Measurements from ENCODE around the gene AMMECR1L.
"Not testable (repeated sequence)": the region's sequence is repeated elsewhere in the genome, so short reads cannot be mapped to it uniquely, and the experiment has no call there.

Gene AMMECR1L

DNA sequence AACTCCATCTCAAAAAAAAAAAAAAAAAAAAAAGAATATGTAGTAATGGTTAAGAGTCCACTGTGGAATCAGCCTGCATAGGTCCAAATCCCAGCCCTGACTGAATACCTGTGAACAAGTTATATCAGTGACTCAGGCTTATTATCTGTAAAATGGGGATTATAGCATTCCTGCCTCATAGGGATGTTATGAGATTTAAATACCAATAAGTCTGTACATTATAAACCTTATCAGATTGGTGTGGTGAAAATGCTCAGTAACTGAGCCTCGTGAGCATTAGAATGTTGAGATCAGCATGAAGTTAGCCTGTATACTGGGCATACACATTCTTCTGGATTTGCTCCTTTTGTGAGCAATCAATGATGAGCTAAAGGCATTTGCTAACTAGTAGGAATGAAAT, 3.0 kb upstream of the AMMECR1L start:
- Mint-ChIP-seq H3K4me1 (peaks cover 23% of the 10 kb centered on the region), H3K9me3 (no peaks in the 10 kb centered on the region), H3K4me3 (no peak overlapping the region), H3K36me3 (ENCODE audit: low read depth) (peaks cover 13% of the 10 kb centered on the region), H3K27me3 (ENCODE audit: low read depth, poor library complexity) (peaks cover 3% of the 10 kb centered on the region), H3K27ac (no peak overlapping the region)
- no peak for DNase-seq
- TF ChIP-seq, protein P1, sequence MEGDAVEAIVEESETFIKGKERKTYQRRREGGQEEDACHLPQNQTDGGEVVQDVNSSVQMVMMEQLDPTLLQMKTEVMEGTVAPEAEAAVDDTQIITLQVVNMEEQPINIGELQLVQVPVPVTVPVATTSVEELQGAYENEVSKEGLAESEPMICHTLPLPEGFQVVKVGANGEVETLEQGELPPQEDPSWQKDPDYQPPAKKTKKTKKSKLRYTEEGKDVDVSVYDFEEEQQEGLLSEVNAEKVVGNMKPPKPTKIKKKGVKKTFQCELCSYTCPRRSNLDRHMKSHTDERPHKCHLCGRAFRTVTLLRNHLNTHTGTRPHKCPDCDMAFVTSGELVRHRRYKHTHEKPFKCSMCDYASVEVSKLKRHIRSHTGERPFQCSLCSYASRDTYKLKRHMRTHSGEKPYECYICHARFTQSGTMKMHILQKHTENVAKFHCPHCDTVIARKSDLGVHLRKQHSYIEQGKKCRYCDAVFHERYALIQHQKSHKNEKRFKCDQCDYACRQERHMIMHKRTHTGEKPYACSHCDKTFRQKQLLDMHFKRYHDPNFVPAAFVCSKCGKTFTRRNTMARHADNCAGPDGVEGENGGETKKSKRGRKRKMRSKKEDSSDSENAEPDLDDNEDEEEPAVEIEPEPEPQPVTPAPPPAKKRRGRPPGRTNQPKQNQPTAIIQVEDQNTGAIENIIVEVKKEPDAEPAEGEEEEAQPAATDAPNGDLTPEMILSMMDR (IDR thresholded peaks at IDR 0.05) = no peak

DNA sequence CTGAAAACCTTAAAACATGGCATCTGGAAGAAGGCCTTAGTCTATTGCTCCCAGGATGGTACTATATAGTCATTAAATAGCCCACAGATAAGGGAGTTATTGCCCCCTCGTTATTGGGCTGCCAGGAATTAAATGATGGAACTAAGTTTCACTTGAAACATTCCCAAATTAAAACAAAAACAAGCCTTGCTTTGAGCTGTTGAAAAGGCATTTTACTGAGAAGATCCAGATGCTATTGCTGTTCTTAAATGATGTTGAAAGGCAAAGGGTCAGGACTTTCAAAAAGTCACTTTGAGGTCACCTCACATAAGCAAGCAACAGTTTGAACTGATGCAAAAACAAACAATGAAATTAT, 2.0 kb upstream of the AMMECR1L start:
- peak overlapping the region; percentile 90 for H3K4me3 Mint-ChIP-seq
- H3K4me1 Mint-ChIP-seq = peaks cover 30% of the 10 kb centered on the region
- H3K27me3 Mint-ChIP-seq (ENCODE audit: low read depth, poor library complexity) = no peaks in the 10 kb centered on the region
- H3K36me3 Mint-ChIP-seq (ENCODE audit: low read depth) = peaks cover 17% of the 10 kb centered on the region
- no peak overlapping the region for H3K27ac Mint-ChIP-seq
- H3K9me3 Mint-ChIP-seq = no peaks in the 10 kb centered on the region
- DNase-seq = no peak
- TF ChIP-seq, protein P1 (IDR thresholded peaks at IDR 0.05) = no peak

DNA sequence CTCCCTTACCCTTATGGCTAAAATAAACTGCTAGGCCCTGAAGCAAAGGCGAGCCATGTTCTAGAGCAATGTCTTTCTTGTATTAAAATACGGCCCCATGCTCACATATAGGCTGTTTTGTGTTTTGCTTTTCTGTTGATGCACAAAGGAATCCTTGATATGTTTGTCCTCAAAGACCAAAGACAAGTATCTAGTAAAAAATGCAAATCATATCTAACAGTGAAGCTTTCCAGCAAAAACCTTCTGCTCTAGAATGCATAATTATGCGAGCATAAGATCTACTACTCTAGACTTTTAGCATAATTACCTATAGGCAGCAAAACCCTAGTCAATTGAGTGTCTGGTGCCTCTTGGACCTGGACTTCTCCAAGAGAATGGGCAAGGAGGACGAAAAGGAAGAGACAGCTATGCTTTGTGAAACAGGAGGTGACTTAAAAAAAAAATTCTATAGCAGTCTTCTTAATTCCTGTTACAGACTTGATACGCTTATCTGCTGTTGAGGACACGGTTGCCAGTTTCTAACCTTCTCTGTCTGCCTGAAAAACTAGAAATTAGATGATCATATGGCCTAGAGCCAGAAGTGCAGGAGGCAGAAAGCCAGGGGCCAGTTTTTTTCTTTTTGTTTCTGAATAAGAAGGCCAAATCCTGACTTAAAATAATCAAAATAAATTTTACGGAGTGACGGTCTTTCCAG, 1.5 kb upstream of the AMMECR1L start:
- H3K9me3 Mint-ChIP-seq = no peaks in the 10 kb centered on the region
- H3K27ac Mint-ChIP-seq = peak overlapping the region; percentile 92
- H3K4me1 Mint-ChIP-seq = peaks cover 30% of the 10 kb centered on the region
- H3K36me3 Mint-ChIP-seq (ENCODE audit: low read depth) = peaks cover 22% of the 10 kb centered on the region
- TF ChIP-seq, protein P1 (IDR thresholded peaks at IDR 0.05) = no peak
- no peak for DNase-seq
- no peaks in the 10 kb centered on the region for H3K27me3 Mint-ChIP-seq (ENCODE audit: low read depth, poor library complexity)
- H3K4me3 Mint-ChIP-seq = peak overlapping the region; percentile 90

DNA sequence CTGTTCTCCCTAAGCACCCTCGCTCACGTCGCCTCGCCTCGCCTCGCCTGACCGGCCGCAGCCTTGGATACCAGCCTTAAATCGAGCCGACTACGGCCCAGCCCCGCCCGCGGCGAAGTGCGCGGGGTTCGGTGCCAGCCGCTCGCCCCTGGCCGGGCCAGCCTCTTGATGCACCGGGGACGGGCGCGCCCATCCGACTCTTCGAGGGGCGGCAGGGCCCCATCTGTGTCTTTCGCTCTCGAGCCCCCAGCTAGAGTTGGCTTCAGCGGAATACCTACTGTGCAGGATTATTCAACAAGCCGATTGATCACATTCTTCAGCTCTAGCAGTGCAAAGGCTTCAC, 808 bp upstream of the AMMECR1L start:
- not testable (repeated sequence) for H3K27me3 Mint-ChIP-seq (ENCODE audit: low read depth, poor library complexity); H3K9me3 Mint-ChIP-seq; DNase-seq
- H3K36me3 Mint-ChIP-seq (ENCODE audit: low read depth) = peaks cover 28% of the 10 kb centered on the region
- H3K4me1 Mint-ChIP-seq = peaks cover 30% of the 10 kb centered on the region
- peak overlapping the region; percentile 90 for H3K4me3 Mint-ChIP-seq
- H3K27ac Mint-ChIP-seq = peak overlapping the region; percentile 84

DNA sequence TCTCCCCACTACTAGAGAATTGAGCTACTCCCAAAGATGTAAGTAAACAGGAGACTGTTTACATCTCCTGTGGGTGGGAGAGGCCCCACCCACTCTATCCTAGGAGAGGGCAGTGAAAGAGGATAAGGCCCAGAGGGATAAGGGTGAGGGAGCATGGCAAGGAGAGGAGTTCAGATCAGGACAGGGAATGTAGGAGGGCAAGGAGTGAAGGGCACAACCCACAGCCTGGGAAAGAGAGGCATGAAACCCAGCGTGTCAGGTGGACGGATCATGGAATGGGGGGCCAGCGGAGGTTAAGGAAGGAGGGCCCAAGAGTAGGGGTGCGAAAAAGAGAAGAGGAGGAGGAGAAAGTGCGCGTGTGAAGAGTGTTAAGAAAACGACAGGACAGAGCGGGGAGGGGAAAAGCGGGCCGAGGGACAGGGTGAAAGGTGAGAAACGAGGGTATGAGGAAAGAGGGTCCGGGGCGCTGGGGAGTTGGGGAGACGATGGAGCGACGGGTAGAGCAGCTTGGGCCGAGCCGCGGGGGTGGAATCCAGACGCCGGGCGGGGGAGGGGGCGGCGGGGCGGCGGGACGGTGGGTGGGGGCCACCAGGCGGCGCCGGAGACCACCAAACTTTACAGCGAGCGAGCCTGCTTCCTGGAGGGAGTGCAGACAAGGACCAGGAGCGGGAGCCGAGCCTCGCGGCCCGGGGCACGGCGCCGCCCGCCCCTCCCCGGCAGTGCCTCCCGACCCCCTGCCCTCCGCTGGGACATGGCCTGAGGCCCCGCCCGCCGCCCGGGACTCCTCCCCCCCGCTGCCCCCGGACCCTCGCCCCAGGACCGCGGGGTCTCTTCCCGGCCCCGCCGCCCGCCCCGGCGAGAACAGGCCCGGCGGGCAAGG, 655 bp downstream of the AMMECR1L start:
- peaks cover 32% of the 10 kb centered on the region for H3K36me3 Mint-ChIP-seq (ENCODE audit: low read depth)
- H3K4me1 Mint-ChIP-seq = peaks cover 30% of the 10 kb centered on the region
- not testable (repeated sequence) for H3K27me3 Mint-ChIP-seq (ENCODE audit: low read depth, poor library complexity); H3K9me3 Mint-ChIP-seq
- DNase-seq = peak; percentile 70
- TF ChIP-seq, protein P1 (IDR thresholded peaks at IDR 0.05) = peak; percentile 14
- peak overlapping the region; percentile 93 for H3K4me3 Mint-ChIP-seq
- H3K27ac Mint-ChIP-seq = peak overlapping the region; percentile 89

DNA sequence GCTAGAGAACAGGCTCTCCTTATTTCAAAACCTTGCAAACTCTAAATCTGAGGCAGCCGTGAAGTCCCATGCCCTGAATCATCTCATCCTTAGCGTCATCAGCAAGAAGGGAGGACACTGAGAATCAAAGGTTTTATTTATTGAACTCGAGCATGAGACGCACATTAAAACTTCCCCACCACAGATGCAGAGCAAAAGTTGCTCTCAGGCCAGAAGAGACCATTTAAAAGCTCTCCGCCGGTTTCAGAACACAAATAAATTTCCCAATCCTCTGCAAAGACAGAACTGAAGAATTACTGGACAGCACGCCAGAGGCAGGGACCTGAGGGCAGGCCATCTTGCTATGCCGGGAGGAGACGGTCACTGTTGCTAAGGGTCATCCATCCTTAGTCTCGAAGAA, 1.3 kb downstream of the AMMECR1L start:
- Mint-ChIP-seq H3K36me3 (ENCODE audit: low read depth) (peaks cover 32% of the 10 kb centered on the region), H3K27me3 (ENCODE audit: low read depth, poor library complexity) (no peaks in the 10 kb centered on the region), H3K9me3 (no peaks in the 10 kb centered on the region), H3K4me3 (peak overlapping the region; percentile 93), H3K4me1 (peaks cover 30% of the 10 kb centered on the region), H3K27ac (peak overlapping the region; percentile 89)
- TF ChIP-seq, protein P1 (IDR thresholded peaks at IDR 0.05) = no peak
- no peak for DNase-seq
